SH-SY5Y (cell line): Measurements from ENCODE around the gene DOCK3.

Experiments used
- GATA2 ChIP-seq: IDR thresholded peaks from 2 replicates; pipeline ENCODE4 v1.6.1; 2011; ENCODE audit warnings: mild to moderate bottlenecking, low read depth, low read length
- GATA3 ChIP-seq: IDR thresholded peaks from 2 replicates; pipeline ENCODE4 v1.6.1; 2011; ENCODE audit warnings: low read depth, mild to moderate bottlenecking, low read length, moderate library complexity

DNA sequence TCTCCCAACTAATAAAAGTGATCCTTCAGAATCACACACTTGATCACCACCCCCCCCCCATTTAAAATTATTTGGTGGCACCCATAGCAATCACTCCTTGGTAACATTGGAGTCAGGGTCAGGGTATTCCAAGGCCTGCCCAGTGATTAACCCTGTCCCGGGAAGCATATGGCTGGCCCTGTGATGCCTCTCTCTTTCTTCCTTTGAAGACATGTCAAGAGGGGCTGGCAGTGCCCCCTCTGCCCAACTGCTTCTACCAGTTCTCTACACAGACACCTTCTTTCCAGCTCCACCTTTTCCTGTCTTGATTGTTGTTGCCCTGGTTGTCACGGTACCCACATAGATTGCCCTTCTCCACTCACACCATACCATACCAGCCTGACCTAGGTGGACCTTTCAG is 679.4 kb downstream of the DOCK3 start:
- no peak for TF ChIP-seq GATA3
- TF ChIP-seq GATA2: no peak
